NCI-H82 treated with DMSO at 0.1 percent for 48 hours (cell line): Measurements from ENCODE around the gene ZNF124.

ENCODE experiments used
- DNase-seq: peaks from one replicate; lab custom pipeline; 2025; ENCODE audit not compliant: unreplicated experiment; lab: John Stamatoyannopoulos, UW

The ZNF124 gene

GRCh38 chr1:247113733-247114271, 58.0 kb downstream of the ZNF124 start:
- no peak for DNase-seq

GRCh38 chr1:247113094-247113497, 58.7 kb downstream of the ZNF124 start:
- no peak for DNase-seq

- DNase-seq: no peak
Measured at GRCh38 chr1:247112479-247112781, 59.4 kb downstream of the ZNF124 start.

- DNase-seq: no peak
Measured at GRCh38 chr1:247111700-247112478, 59.9 kb downstream of the ZNF124 start.

- DNase-seq: no peak
Measured at GRCh38 chr1:247111259-247111699, 60.5 kb downstream of the ZNF124 start.

GRCh38 chr1:247110627-247111258, 61.1 kb downstream of the ZNF124 start:
- peak; percentile 61 for DNase-seq

GRCh38 chr1:247107694-247108093, 64.1 kb downstream of the ZNF124 start:
- DNase-seq: no peak

GRCh38 chr1:247105966-247106365, 65.9 kb downstream of the ZNF124 start:
- no peak for DNase-seq
